T-helper 2 cell treated with Interferon-gamma antibody and Interleukin-4, amounts not matched to agents 5 μg/mL and 100 μg/mL, for 36 hours (primary cell): ENCODE data around the gene SMAD3.

ENCODE experiments used
- DNase-seq: peaks from one replicate; pipeline ENCODE4 v3.0.0; 2021; ENCODE audit warnings: low spot score
- H3K27ac Mint-ChIP-seq: one replicate; pipeline ENCODE4 v1.8.0; 2021; ENCODE audit warnings: mild to moderate bottlenecking, mixed read lengths
- H3K27me3 Mint-ChIP-seq: one replicate; pipeline ENCODE4 v1.8.0; 2021; ENCODE audit warnings: low read depth, mixed read lengths
- H3K36me3 Mint-ChIP-seq: one replicate; pipeline ENCODE4 v1.8.0; 2021; ENCODE audit warnings: low read depth, mixed read lengths
- H3K4me1 Mint-ChIP-seq: one replicate; pipeline ENCODE4 v1.8.0; 2021; ENCODE audit warnings: low read depth, mixed read lengths
- H3K4me3 Mint-ChIP-seq: one replicate; pipeline ENCODE4 v1.8.0; 2022; ENCODE audit warnings: mild to moderate bottlenecking, moderate library complexity, mixed read lengths
- H3K9me3 Mint-ChIP-seq: one replicate; pipeline ENCODE4 v1.8.0; 2021; ENCODE audit warnings: mixed read lengths

The SMAD3 gene

DNA sequence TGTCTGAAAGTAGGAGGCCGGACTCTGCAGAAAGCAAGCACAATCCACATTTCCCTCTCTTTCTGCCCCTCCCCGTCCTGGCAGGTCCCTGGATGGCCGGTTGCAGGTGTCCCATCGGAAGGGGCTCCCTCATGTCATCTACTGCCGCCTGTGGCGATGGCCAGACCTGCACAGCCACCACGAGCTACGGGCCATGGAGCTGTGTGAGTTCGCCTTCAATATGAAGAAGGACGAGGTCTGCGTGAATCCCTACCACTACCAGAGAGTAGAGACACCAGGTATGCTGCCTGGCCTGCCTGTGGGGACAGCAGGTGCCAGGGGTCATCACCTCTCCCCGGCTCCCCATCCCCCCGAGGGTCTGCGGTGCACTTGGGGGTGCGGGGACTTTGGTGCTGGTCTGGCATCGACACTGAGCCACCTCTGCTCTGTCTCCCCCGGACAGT lies 99.4 kb downstream of the SMAD3 start:
- H3K4me1 Mint-ChIP-seq = peaks cover 6% of the 10 kb centered on the region
- no peak overlapping the region for H3K4me3 Mint-ChIP-seq
- no peak for DNase-seq
- H3K36me3 Mint-ChIP-seq = peaks cover 30% of the 10 kb centered on the region
- H3K9me3 Mint-ChIP-seq = no peaks in the 10 kb centered on the region
- no peaks in the 10 kb centered on the region for H3K27me3 Mint-ChIP-seq
- H3K27ac Mint-ChIP-seq = no peak overlapping the region

GRCh38 chr15:67165254-67166253 lies 100.2 kb downstream of the SMAD3 start:
- Mint-ChIP-seq H3K4me3 (no peak overlapping the region), H3K27ac (no peak overlapping the region), H3K27me3 (no peaks in the 10 kb centered on the region), H3K36me3 (peaks cover 37% of the 10 kb centered on the region), H3K9me3 (no peaks in the 10 kb centered on the region), H3K4me1 (peaks cover 6% of the 10 kb centered on the region)
- no peak for DNase-seq

GRCh38 chr15:67166280-67167009 lies 101.0 kb downstream of the SMAD3 start:
- Mint-ChIP-seq H3K27ac (no peak overlapping the region), H3K4me1 (peaks cover 2% of the 10 kb centered on the region), H3K27me3 (no peaks in the 10 kb centered on the region), H3K36me3 (peaks cover 43% of the 10 kb centered on the region), H3K9me3 (no peaks in the 10 kb centered on the region), H3K4me3 (no peak overlapping the region)
- no peak for DNase-seq

- H3K27me3 Mint-ChIP-seq = no peaks in the 10 kb centered on the region
- no peak overlapping the region for H3K27ac Mint-ChIP-seq
- H3K36me3 Mint-ChIP-seq = peaks cover 46% of the 10 kb centered on the region
- no peak overlapping the region for H3K4me3 Mint-ChIP-seq
- peaks cover 2% of the 10 kb centered on the region for H3K4me1 Mint-ChIP-seq
- H3K9me3 Mint-ChIP-seq = no peaks in the 10 kb centered on the region
- DNase-seq = no peak
Observed at GRCh38 chr15:67167091-67167490, 101.7 kb downstream of the SMAD3 start.

GRCh38 chr15:67168694-67169093 lies 103.3 kb downstream of the SMAD3 start:
- H3K4me1 Mint-ChIP-seq = peaks cover 6% of the 10 kb centered on the region
- H3K36me3 Mint-ChIP-seq = peaks cover 61% of the 10 kb centered on the region
- H3K27ac Mint-ChIP-seq = no peak overlapping the region
- no peak overlapping the region for H3K4me3 Mint-ChIP-seq
- no peaks in the 10 kb centered on the region for H3K9me3 Mint-ChIP-seq
- H3K27me3 Mint-ChIP-seq = no peaks in the 10 kb centered on the region
- no peak for DNase-seq

- Mint-ChIP-seq H3K27ac (no peak overlapping the region), H3K9me3 (no peaks in the 10 kb centered on the region), H3K4me3 (no peak overlapping the region), H3K36me3 (peaks cover 74% of the 10 kb centered on the region), H3K4me1 (peaks cover 17% of the 10 kb centered on the region), H3K27me3 (no peaks in the 10 kb centered on the region)
- DNase-seq = no peak
Observed at GRCh38 chr15:67170143-67170925, 104.9 kb downstream of the SMAD3 start.

GRCh38 chr15:67171471-67171870 lies 106.1 kb downstream of the SMAD3 start:
- no peak for DNase-seq
- H3K4me1 Mint-ChIP-seq = peaks cover 21% of the 10 kb centered on the region
- H3K27me3 Mint-ChIP-seq = no peaks in the 10 kb centered on the region
- no peak overlapping the region for H3K27ac Mint-ChIP-seq
- H3K4me3 Mint-ChIP-seq = no peak overlapping the region
- H3K9me3 Mint-ChIP-seq = no peaks in the 10 kb centered on the region
- peaks cover 74% of the 10 kb centered on the region for H3K36me3 Mint-ChIP-seq

DNA sequence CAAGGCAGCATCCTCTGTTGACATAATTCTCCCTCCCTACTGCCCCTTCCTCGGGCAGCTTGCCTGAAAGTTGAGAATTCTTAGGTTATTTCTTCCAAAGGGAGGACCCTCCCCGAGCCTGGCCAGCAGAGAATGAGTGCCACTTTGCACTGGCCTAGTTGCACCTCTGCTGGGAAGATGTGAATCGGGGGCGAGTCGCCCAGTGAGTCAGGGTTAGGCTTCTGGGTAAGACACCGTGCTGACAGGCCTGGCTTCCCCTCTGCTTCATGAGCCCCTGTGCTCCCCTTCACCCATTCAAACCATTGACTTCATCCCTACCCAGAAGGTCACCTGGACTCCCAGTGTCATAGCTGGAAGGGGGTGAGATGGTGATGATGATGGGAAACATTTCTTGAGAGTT lies 106.8 kb downstream of the SMAD3 start:
- Mint-ChIP-seq H3K36me3 (peaks cover 75% of the 10 kb centered on the region), H3K4me1 (peaks cover 23% of the 10 kb centered on the region), H3K4me3 (no peak overlapping the region), H3K9me3 (no peaks in the 10 kb centered on the region), H3K27ac (no peak overlapping the region), H3K27me3 (no peaks in the 10 kb centered on the region)
- DNase-seq = no peak

- Mint-ChIP-seq H3K27ac (peak overlapping the region; percentile 3), H3K4me3 (no peak overlapping the region), H3K36me3 (peaks cover 72% of the 10 kb centered on the region)
Observed at GRCh38 chr15:67173005-67173404, 107.6 kb downstream of the SMAD3 start.

GRCh38 chr15:67173786-67174185 lies 108.4 kb downstream of the SMAD3 start:
- H3K4me1 Mint-ChIP-seq = peaks cover 23% of the 10 kb centered on the region

More at GRCh38 chr15:67173005-67173404, 107.6 kb downstream of the SMAD3 start:
- no peaks in the 10 kb centered on the region for H3K27me3 Mint-ChIP-seq
- no peaks in the 10 kb centered on the region for H3K9me3 Mint-ChIP-seq
- peaks cover 23% of the 10 kb centered on the region for H3K4me1 Mint-ChIP-seq
- DNase-seq = no peak

DNA sequence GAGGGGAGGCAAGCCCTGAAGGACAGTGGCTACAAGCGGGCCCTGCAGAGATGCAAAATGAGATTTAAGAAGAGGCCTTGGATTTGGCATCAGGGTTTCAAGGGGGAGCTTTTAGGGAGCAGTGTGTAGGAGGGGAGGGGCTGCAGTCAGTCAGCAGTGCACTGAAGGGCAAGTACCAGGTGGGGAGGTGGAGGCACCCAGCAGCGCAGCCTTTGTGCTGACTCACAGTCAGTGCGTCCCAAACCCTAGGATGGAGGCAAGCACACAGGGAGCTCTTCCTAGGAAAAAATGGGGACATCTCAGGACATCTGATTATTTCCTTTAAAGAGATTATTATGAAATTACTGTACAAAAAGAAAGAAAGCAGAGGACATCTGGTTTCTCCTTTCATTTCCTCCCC lies 109.0 kb downstream of the SMAD3 start:
- Mint-ChIP-seq H3K9me3 (no peaks in the 10 kb centered on the region), H3K4me3 (no peak overlapping the region), H3K36me3 (peaks cover 71% of the 10 kb centered on the region), H3K4me1 (peaks cover 23% of the 10 kb centered on the region), H3K27ac (peak overlapping the region; percentile 9), H3K27me3 (no peaks in the 10 kb centered on the region)
- DNase-seq = no peak

More at GRCh38 chr15:67173786-67174185, 108.4 kb downstream of the SMAD3 start:
- H3K9me3 Mint-ChIP-seq = no peaks in the 10 kb centered on the region
- peaks cover 69% of the 10 kb centered on the region for H3K36me3 Mint-ChIP-seq
- no peaks in the 10 kb centered on the region for H3K27me3 Mint-ChIP-seq
- peak overlapping the region; percentile 17 for H3K27ac Mint-ChIP-seq
- H3K4me3 Mint-ChIP-seq = no peak overlapping the region
- no peak for DNase-seq

GRCh38 chr15:67174864-67175573 lies 109.6 kb downstream of the SMAD3 start:
- H3K36me3 Mint-ChIP-seq = peaks cover 69% of the 10 kb centered on the region
- H3K9me3 Mint-ChIP-seq = no peaks in the 10 kb centered on the region
- H3K4me3 Mint-ChIP-seq = no peak overlapping the region
- H3K27ac Mint-ChIP-seq = peak overlapping the region; percentile 52
- peaks cover 21% of the 10 kb centered on the region for H3K4me1 Mint-ChIP-seq
- H3K27me3 Mint-ChIP-seq = no peaks in the 10 kb centered on the region
- peak; percentile 23 for DNase-seq

DNA sequence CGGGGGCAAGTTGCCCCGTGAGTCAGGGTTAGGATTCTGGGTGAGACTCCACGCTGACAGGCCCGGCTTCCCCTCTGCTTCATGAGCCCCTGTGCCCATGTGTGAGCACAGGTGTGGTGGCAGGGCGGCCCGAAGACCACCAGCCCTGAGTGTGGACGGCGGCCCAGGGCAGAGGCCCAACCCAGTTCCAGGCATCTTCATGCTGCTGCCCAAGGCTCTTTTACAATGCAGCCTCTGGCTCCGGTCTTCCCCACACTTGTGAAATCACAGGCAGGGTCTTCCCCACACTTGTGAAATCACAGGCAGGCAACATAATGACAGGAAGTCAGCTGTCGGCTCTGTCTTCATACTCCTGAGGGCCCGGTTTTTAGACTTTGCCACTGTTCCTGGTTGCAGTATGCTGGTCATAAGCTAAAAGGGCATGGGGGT lies 110.3 kb downstream of the SMAD3 start:
- Mint-ChIP-seq H3K36me3 (peaks cover 64% of the 10 kb centered on the region), H3K9me3 (no peaks in the 10 kb centered on the region), H3K27me3 (no peaks in the 10 kb centered on the region), H3K27ac (peak overlapping the region; percentile 23), H3K4me3 (no peak overlapping the region), H3K4me1 (peaks cover 21% of the 10 kb centered on the region)
- DNase-seq = no peak
